IMR-90 (cell line): ENCODE measurements around the gene ATP9B.

ENCODE experiments used
- POLR2A ChIP-seq: IDR thresholded peaks from 2 replicates; pipeline ENCODE4 v1.6.1; 2012; ENCODE audit warnings: mild to moderate bottlenecking, low read depth, low read length
- SMC3 ChIP-seq: fragments of 150-350 bp; IDR thresholded peaks from 2 replicates; pipeline ENCODE4 v1.6.1; 2016; ENCODE audit warnings: low read depth, mild to moderate bottlenecking, antibody characterized with exemption, low read length, moderate library complexity

DNA sequence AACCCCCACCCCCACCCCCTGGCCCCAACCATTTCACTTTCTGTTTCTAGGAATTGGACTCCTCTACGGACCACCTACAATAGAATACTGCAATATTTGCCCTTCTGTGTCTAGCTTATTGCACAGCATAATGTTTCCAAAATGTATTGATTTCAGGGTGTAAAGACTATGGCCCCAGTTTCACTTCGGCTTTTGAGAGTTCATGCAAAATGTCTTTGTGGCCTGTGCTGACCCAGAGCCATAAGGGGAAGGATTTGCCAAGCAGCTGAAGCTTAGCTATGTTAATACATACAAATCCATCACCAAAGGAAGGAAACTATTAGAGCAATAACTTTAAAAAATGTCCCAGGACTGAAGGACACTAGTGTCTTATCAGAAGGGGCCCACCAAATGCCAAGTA is 11.2 kb upstream of the ATP9B start:
- TF ChIP-seq POLR2A (no peak), SMC3 (no peak)
